Stimulated activated CD8-positive, alpha-beta memory T cell treated with anti-CD3 and anti-CD28 coated beads, Interleukin-4, amount 100 ng/mL, for 4 hours (primary cell): Measurements from ENCODE around the gene OARD1.
"Not testable (repeated sequence)": the region's sequence is repeated elsewhere in the genome, so short reads cannot be mapped to it uniquely, and the experiment has no call there.

ENCODE experiments used
- DNase-seq, 2 donors: peaks; one replicate each; pipeline ENCODE4 v3.0.0-alpha.2; 2020; ENCODE audit warnings: low read depth in 2 of 2, low spot score in 1 of 2

OARD1 gene

GRCh38 chr6:41071923-41072835 is at the start of gene OARD1:
Gene OARD1 (minus strand): TSS chr6:41072356. CDS start chr6:41071634, 722 bp downstream.
- peak; percentile 100 for DNase-seq

GRCh38 chr6:41120058-41120457 is 47.9 kb upstream of the OARD1 start:
- no peak for DNase-seq

- no peak for DNase-seq
These were observed 47.4 kb upstream of the OARD1 start for GRCh38 chr6:41119508-41119907.

- not testable (repeated sequence) for DNase-seq
These were observed 42.9 kb upstream of the OARD1 start for GRCh38 chr6:41115027-41115426.

GRCh38 chr6:41111017-41111416 is 38.9 kb upstream of the OARD1 start:
- no peak for DNase-seq

- no peak for DNase-seq
These were observed 31.7 kb upstream of the OARD1 start for GRCh38 chr6:41103847-41104246.

- DNase-seq: no peak
These were observed 28.7 kb upstream of the OARD1 start for GRCh38 chr6:41100871-41101287.

GRCh38 chr6:41098366-41098765 is 26.2 kb upstream of the OARD1 start:
- no peak for DNase-seq

- DNase-seq: no peak
These were observed 25.4 kb upstream of the OARD1 start for GRCh38 chr6:41097467-41098090.

GRCh38 chr6:41093729-41094128 is 21.6 kb upstream of the OARD1 start:
- no peak for DNase-seq

GRCh38 chr6:41092421-41093140 is 20.4 kb upstream of the OARD1 start:
- no peak for DNase-seq

GRCh38 chr6:41090841-41091761 is 18.9 kb upstream of the OARD1 start:
- no peak for DNase-seq

GRCh38 chr6:41088451-41088850 is 16.3 kb upstream of the OARD1 start:
- DNase-seq: no peak

- no peak for DNase-seq
These were observed 13.0 kb upstream of the OARD1 start for GRCh38 chr6:41085182-41085581.

GRCh38 chr6:41083072-41083471 is 10.9 kb upstream of the OARD1 start:
- no peak for DNase-seq

- no peak for DNase-seq
These were observed 8.5 kb upstream of the OARD1 start for GRCh38 chr6:41080621-41081020.

- no peak for DNase-seq
These were observed 6.9 kb upstream of the OARD1 start for GRCh38 chr6:41079080-41079479.

GRCh38 chr6:41078101-41078500 is 5.9 kb upstream of the OARD1 start:
- no peak for DNase-seq

- no peak for DNase-seq
These were observed 5.4 kb upstream of the OARD1 start for GRCh38 chr6:41077536-41077935.
